ENCODE data around the gene ARFGEF2.

- no peak for TF ChIP-seq CTCF (IDR thresholded peaks at IDR 0.05)
- no peak for TF ChIP-seq POLR2A (IDR thresholded peaks at IDR 0.05)
Observed at GRCh38 chr20:48916699-48917098, 4.8 kb upstream of the ARFGEF2 start.
